HFF-Myc (cell line): ENCODE measurements around the gene IGFALS.

Experiments used
- DNase-seq: peaks from one replicate; pipeline ENCODE4 v3.0.0-alpha.2; 2011; ENCODE audit warnings: low read depth; ENCODE audit errors: extremely low read depth
- H3K4me3 ChIP-seq: replicated peaks from 2 replicates; pipeline ENCODE4 v1.5.1; 2011; ENCODE audit warnings: low read depth, mild to moderate bottlenecking, control low read depth, low read length
- TF ChIP-seq, protein P1 (sequence below): IDR thresholded peaks from 2 replicates; pipeline ENCODE4 v1.5.1; 2012; ENCODE audit warnings: mild to moderate bottlenecking, low read depth, low read length, control low read depth; ENCODE audit errors: missing control alignments

Gene IGFALS

DNA sequence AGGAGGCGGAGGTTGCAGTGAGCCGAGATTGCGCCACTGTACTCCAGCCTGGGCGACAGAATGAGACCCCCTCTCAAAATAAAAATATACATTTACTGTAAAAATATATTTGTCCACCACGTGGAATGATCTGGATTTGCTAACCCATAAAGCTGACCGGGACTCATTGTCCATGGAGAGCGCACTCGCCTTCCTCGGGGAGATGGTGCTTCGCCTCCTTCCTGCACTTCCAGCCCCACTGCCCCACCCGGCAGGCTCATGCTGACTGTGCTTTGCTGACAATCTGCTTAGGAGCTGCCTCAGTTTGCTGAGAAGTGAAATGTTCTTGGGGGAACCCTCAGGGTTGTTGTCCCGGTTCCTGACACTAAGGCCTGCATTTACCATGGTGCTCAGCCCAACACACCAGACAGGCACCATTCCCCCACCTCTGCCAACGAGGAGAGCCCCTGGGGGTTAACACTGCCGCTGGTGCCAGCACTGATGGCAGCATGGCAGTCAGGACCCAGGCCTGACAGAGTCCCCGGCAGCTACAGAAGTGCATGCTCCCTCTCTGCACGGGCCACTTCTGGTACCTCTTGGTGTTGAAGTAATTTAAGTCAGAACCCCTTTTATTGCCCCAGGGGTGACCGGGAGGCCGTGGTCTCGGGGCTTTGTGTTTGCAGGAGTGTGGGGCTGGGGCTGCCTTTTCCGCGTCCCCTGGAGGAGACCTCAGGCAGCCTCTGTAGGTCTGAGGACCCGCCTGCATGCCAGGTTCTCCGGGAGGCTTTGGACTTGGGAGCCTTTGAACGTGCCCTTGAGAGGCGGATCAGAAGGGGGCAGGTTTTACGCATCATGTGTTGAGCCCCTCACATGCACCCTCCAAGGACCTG, 8.3 kb downstream of the IGFALS start:
- TF ChIP-seq, protein P1, sequence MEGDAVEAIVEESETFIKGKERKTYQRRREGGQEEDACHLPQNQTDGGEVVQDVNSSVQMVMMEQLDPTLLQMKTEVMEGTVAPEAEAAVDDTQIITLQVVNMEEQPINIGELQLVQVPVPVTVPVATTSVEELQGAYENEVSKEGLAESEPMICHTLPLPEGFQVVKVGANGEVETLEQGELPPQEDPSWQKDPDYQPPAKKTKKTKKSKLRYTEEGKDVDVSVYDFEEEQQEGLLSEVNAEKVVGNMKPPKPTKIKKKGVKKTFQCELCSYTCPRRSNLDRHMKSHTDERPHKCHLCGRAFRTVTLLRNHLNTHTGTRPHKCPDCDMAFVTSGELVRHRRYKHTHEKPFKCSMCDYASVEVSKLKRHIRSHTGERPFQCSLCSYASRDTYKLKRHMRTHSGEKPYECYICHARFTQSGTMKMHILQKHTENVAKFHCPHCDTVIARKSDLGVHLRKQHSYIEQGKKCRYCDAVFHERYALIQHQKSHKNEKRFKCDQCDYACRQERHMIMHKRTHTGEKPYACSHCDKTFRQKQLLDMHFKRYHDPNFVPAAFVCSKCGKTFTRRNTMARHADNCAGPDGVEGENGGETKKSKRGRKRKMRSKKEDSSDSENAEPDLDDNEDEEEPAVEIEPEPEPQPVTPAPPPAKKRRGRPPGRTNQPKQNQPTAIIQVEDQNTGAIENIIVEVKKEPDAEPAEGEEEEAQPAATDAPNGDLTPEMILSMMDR = no peak
- no peak overlapping the region for H3K4me3 ChIP-seq
- DNase-seq = no peak

DNA sequence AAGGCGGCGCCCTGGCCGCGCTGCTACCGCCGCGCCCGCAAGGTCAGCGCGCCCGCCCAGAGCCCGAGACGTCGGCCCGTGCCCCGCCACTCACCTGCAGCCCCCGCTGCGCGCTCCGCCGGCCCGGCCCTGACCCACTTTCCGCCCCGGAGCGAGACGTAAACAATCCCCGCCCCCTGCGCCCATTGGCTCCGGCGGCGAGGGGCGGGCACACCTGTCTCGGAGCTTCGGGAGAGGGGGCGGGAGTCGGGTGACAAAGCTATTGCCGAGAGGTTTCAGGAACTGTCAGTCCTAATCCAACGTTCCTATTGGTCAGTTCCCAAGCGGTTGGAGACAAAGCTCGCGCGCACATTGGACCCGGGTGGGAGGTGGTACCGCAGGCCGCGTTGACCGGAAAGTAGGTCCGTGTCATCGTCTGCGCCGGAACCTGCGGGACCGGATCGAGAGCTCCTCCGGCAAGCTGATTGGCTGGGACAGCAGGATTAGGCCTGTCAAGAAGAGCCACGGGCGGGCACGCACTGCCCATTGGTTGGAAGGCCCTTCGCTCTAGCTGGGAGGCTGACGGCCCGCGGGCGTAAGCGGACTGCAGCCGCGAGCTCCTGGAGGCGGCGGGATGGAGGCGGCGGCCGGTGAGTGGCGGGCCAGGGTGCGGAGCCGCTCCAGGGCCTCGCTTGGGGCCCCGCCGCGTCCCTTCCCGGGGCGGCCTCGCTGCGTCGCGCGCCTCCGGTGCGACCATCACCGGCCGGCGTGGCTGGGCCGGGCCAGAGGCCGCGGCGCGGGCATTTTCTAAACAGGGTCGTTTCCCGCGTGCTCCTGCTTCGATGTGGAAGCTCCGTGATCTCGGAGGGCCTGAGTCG, 10.9 kb downstream of the IGFALS start, which contains the start of the genes NUBP2 and SPSB3:
TSS of gene NUBP2 (plus strand) at position 553 of the 857 bp plus-strand sequence. CDS start at position 614, 61 bp downstream.
TSS of gene SPSB3 (minus strand) at position 164 of the 857 bp plus-strand sequence. CDS start 1,088 bp downstream, outside the sequence.
- TF ChIP-seq, protein P1 = no peak
- peak; percentile 100 for DNase-seq
- peak within 1 kb of the TSS; percentile 80 for H3K4me3 ChIP-seq

DNA sequence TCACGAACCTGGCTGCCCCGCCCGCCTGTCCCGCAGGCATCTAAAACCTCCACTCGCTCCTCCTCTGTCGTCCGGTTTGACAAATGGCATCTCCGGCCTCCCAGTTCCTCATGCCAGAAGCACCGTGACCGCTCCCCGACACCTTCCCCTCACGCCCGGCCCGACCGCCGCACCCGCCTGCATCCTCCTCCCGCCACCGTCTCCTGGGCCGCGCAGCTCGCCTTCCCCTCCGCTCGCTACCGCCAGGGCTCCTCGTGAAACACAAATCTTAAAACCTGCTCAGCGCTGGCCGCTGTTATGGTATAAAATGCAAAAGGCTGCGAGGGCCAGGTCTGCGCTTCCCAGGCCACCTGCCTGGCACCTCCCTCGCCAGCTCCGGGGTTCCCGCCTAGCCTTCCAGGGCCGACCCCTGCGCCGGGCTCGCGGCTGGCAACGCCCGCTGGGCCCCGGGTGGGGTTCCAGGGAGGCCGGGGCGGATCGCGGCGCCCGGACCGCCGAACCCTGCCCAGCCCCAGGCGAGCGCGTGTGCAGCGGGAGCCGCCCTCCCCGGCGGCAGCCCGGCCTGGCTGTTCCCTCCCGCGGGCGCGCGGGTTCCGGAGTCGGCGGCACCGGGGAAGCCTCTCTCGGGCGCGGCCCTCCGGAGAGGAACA, 11.6 kb downstream of the IGFALS start:
- TF ChIP-seq, protein P1 = no peak
- peak overlapping the region; percentile 80 for H3K4me3 ChIP-seq
- DNase-seq = no peak

DNA sequence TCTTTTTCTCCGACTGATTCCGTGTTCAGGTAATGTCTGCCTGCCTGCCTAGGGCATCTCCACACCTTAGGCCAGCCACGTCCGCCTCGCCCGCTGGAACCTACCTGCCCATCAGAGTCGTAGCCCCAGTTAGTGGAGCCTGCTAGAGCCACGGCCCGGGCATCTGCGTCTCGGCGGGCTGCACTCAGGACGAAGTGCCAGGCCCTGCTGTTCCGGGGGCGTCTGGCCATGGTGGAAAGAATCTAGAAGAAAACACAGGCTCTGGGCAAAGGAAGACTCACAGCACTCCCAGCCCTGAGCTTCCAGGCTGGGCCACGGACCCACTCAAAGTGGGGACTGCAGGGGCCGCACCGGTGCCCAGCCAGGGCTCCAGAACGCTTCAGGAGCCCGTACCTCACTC, 12.3 kb downstream of the IGFALS start:
- TF ChIP-seq, protein P1 = no peak
- H3K4me3 ChIP-seq = peak overlapping the region; percentile 80
- no peak for DNase-seq

DNA sequence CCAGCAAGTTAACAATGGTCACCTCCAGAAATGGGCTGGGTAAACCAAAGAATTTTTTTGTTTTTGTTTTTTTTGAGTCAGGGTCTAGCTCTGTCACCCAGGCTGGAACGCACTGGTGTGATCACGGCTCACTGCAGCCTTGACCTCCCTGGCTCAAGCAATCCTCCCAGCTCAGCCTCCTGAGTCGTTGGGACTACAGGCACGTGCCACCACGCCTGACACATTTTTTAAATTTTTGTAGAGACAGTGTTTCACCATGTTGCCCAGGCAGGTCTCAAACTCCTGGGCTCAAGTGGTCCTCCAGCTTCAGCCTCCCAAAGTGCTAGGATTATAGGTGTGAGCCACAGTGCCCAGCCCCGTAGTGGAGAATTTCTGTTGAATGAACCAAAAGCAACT, 12.8 kb downstream of the IGFALS start:
- no peak overlapping the region for H3K4me3 ChIP-seq
- TF ChIP-seq, protein P1 = no peak
- DNase-seq = no peak
